Esophagus muscularis mucosa (tissue), 4 donors: Measurements from ENCODE around the gene KBTBD12. TPM values are rescaled to one million over a fixed set of nuclear protein-coding genes. Genes with fewer than 3 reads are reported as not detected.

Experiments
- DNase-seq: peaks from one replicate; pipeline ENCODE4 v3.0.0-alpha.2; 2017; ENCODE audit errors: extremely low spot score
- H3K27ac ChIP-seq, 4 donors: fragments of 200-600 bp; sonication (generic); replicated peaks in 1 of 4; 1 replicate in 3 of 4; 2 replicates in 1 of 4; pipeline ENCODE4 v1.5.1; 2016 to 2019; ENCODE audit warnings: mild to moderate bottlenecking in 1 of 4
- H3K27me3 ChIP-seq, 4 donors: fragments of 200-600 bp; sonication (generic); one replicate each; pipeline versions ENCODE4 v1.5.1 to v1.6.0; 2016 to 2019
- H3K36me3 ChIP-seq, 4 donors: fragments of 200-600 bp; sonication (generic); one replicate each; pipeline ENCODE4 v1.5.1; 2016 to 2019
- H3K4me1 ChIP-seq, 4 donors: fragments of 200-600 bp; sonication (generic); one replicate each; pipeline ENCODE4 v1.5.1; 2016 to 2019
- H3K4me3 ChIP-seq, 4 donors: fragments of 200-600 bp; sonication (generic); 1 replicate in 2 of 4; 2 replicates in 2 of 4; pipeline ENCODE4 v1.5.1; 2016 to 2019; ENCODE audit warnings: mild to moderate bottlenecking in 4 of 4, moderate library complexity in 1 of 4
- H3K9me3 ChIP-seq, 4 donors: fragments of 200-600 bp; sonication (generic); 1 replicate in 3 of 4; 2 replicates in 1 of 4; pipeline ENCODE4 v1.5.1; 2016 to 2019
- EP300 ChIP-seq: sonication (generic); formaldehyde crosslinking; IDR thresholded peaks from one replicate; pipeline ENCODE4 v1.6.1; 2017; ENCODE audit warnings: antibody characterized with exemption
- POLR2A ChIP-seq: fragments of 450-650 bp; IDR thresholded peaks from one replicate; pipeline ENCODE4 v1.6.1; 2017; ENCODE audit warnings: antibody characterized with exemption, moderate library complexity, mild to moderate bottlenecking, low read depth
- POLR2AphosphoS5 ChIP-seq, 2 donors: sonication (generic); formaldehyde crosslinking; IDR thresholded peaks; one replicate each; pipeline ENCODE4 v1.6.1; 2017; ENCODE audit warnings: antibody characterized with exemption in 2 of 2
- WGBS: methylation state at CpG from one replicate; pipeline ENCODE4 v1.1.5; 2018; 5-methylcytosine and 5-hydroxymethylcytosine counted together
- intact Hi-C: fragments of 100-400 bp; cut with DNase I; formaldehyde crosslinking; loops from one replicate; pipeline ENCODE4 v1.15.1; 2023
- total RNA-seq, 4 donors: library from RNA; depleted of rRNA; stranded (reverse); fragments of >200 nt; gene quantifications; one replicate each; pipeline versions ENCODE4 v1.1.0 to v1.2.1, GENCODE V29; 2016
- TF ChIP-seq, protein P1 (sequence below), 3 experiments: fragments of 200-600 bp in 2 of 3; fragments of 450-650 bp in 1 of 3; sonication (generic) in 2 of 3; IDR thresholded peaks; one replicate each; pipeline ENCODE4 v1.5.1; 2017 to 2019; ENCODE audit warnings: antibody characterized with exemption in 3 of 3, mild to moderate bottlenecking in 2 of 3, moderate library complexity in 1 of 3

The KBTBD12 gene
- total RNA-seq, 4 donors from 2014 or later, result 3.8 to 6.0 (median 4.7) TPM

DNA sequence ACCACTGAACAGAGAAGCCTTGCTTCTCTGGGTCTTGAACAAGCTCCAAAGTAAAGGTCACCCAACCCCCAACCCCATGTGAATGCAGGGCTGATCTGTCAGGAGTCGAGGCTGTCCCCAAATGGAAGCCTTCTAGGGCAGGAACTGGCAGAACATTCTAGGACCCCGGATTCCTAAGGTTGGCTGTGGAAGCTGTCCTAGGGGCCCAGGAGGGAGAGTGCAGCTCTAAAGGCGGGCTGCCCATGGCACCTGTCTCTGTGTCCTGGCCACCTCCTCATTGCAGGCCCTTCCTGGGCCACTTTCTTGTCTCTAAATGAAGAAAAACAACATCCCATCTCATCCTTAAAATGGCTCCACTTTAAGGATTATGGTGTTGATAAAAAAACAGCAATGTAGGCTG lies 83.6 kb downstream of the KBTBD12 start:
- 100% methylated on average over 2 of the region's 3 CpGs for WGBS
- H3K36me3 ChIP-seq, result no peaks in the 10 kb centered on the region

DNA sequence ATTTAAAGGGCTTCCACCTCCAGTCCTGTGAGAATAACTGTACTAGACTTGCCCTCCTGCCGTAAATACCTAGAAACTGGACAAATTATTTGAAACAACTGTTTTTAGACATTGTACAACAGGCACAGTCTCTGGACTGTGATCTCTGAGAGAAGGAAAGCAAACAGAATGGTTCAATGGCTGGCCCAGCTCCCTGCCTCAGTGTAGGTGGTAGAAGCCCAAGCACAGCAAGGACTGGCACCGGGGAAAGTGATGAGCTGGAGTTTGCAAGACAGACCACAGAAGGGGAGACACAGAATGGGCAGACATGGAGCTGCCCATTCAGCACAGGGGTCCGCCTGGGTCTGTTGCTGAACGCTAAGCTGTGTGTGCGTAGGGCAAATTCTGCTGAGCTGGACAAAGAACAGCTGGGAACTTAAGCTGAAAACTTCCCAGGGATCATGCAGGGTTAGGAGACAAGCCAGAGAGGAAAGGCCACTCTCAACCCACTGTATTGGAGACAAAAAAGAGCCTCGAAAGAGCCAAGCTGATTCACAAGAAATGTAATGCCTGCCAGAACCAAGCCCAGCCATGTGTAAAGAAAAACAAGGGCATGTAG lies 84.6 kb downstream of the KBTBD12 start:
- Histone ChIP-seq H3K27me3 (peaks cover 0 to 4% (median 0%) of the 10 kb centered on the region in 4 donors), H3K4me1 (no peaks in the 10 kb centered on the region), H3K4me3 (no peak overlapping the region), H3K27ac (no peak overlapping the region), H3K36me3 (no peaks in the 10 kb centered on the region), H3K9me3 (no peaks in the 10 kb centered on the region)
- no peak for TF ChIP-seq EP300
- TF ChIP-seq POLR2AphosphoS5 (IDR thresholded peaks at IDR 0.05), result no peak
- TF ChIP-seq, protein P1, sequence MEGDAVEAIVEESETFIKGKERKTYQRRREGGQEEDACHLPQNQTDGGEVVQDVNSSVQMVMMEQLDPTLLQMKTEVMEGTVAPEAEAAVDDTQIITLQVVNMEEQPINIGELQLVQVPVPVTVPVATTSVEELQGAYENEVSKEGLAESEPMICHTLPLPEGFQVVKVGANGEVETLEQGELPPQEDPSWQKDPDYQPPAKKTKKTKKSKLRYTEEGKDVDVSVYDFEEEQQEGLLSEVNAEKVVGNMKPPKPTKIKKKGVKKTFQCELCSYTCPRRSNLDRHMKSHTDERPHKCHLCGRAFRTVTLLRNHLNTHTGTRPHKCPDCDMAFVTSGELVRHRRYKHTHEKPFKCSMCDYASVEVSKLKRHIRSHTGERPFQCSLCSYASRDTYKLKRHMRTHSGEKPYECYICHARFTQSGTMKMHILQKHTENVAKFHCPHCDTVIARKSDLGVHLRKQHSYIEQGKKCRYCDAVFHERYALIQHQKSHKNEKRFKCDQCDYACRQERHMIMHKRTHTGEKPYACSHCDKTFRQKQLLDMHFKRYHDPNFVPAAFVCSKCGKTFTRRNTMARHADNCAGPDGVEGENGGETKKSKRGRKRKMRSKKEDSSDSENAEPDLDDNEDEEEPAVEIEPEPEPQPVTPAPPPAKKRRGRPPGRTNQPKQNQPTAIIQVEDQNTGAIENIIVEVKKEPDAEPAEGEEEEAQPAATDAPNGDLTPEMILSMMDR (IDR thresholded peaks at IDR 0.05), result no peak
- TF ChIP-seq POLR2A, result no peak
- 83% methylated on average over 6 of the region's 6 CpGs for WGBS
- DNase-seq, result no peak
- intact Hi-C loops, result no loop called here

More for the DNA sequence above, 83.6 kb downstream of the KBTBD12 start:
- Histone ChIP-seq H3K4me3 (no peak overlapping the region), H3K27ac (no peak overlapping the region), H3K9me3 (peaks cover 0 to 4% (median 0%) of the 10 kb centered on the region in 4 donors), H3K27me3 (no peaks in the 10 kb centered on the region), H3K4me1 (no peaks in the 10 kb centered on the region)
- TF ChIP-seq POLR2AphosphoS5 (IDR thresholded peaks at IDR 0.05) (no peak), POLR2A (no peak), EP300 (no peak)
- TF ChIP-seq, protein P1 (IDR thresholded peaks at IDR 0.05), result no peak
- DNase-seq, result no peak
- intact Hi-C loops, result no loop called here

DNA sequence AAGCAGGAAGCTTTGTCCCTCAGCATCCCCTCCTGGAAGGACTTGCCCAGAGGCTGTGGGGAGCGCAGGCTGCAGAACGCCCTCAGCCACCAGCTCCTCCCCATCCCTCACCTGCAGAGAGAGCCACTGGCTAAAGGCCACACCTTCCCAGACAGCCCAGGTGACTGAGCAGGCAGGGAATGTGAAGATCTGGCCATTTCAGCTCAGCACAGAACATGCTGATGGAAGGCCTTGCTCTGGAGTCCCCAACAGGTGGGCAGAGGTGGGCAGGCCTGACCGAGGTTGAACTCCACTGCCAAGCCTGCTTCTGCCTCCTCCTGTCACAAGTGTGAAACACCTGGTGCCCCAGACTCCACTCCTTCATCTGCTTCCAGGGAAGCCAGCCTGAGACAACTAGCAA lies 86.5 kb downstream of the KBTBD12 start:
- H3K27ac ChIP-seq, result no peak overlapping the region
- 33% methylated on average over 3 of the region's 3 CpGs for WGBS

DNA sequence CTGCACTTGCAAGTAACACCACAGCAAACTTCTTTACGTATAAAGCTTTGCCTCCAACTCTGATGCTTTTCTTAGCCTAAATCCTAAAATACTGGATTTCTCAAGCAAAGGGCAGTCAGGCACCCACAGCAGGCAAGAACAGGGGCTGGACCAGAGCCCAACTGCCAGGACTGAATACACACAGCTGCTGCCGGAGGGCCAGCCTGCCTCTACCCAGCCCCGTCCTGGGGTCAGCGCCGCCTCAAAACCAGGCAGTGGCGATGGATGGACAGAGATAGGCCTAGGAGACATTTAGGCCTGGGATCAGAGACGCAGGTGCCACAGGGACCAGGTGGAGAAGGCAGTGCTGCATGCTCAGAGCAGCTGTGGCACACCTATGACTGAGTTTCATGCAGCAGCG lies 89.6 kb downstream of the KBTBD12 start:
- intact Hi-C loops, result no loop called here
- 100% methylated on average over 2 of the region's 8 CpGs for WGBS
- TF ChIP-seq POLR2A (no peak), POLR2AphosphoS5 (IDR thresholded peaks at IDR 0.05) (no peak), EP300 (no peak)
- TF ChIP-seq, protein P1 (IDR thresholded peaks at IDR 0.05), result no peak
- Histone ChIP-seq H3K27ac (no peak overlapping the region), H3K4me1 (no peaks in the 10 kb centered on the region), H3K4me3 (no peak overlapping the region), H3K36me3 (no peaks in the 10 kb centered on the region), H3K27me3 (peaks cover 0 to 46% (median 2%) of the 10 kb centered on the region in 4 donors), H3K9me3 (no peaks in the 10 kb centered on the region)
- DNase-seq, result no peak

More for the DNA sequence above, 86.5 kb downstream of the KBTBD12 start:
- no peaks in the 10 kb centered on the region for H3K9me3 ChIP-seq
- H3K36me3 ChIP-seq, result no peaks in the 10 kb centered on the region
- no peak for DNase-seq
- intact Hi-C loops, result no loop called here
- H3K4me1 ChIP-seq, result no peaks in the 10 kb centered on the region
- peaks cover 0 to 22% (median 0%) of the 10 kb centered on the region in 4 donors for H3K27me3 ChIP-seq
- TF ChIP-seq EP300, result no peak
- TF ChIP-seq, protein P1 (IDR thresholded peaks at IDR 0.05), result no peak
- TF ChIP-seq POLR2A, result no peak
- TF ChIP-seq POLR2AphosphoS5 (IDR thresholded peaks at IDR 0.05), result no peak
- no peak overlapping the region for H3K4me3 ChIP-seq
